Effector memory CD8-positive, alpha-beta T cell (primary cell): Measurements from ENCODE around the gene P4HA1.
"Not testable (repeated sequence)": the region's sequence is repeated elsewhere in the genome, so short reads cannot be mapped to it uniquely, and the experiment has no call there.

Source experiments
- ATAC-seq: fragments of 150-1000 bp; cut with Tn5 transposase; replicated peaks from 2 replicates; pipeline ENCODE4 v1.10.0; 2021; ENCODE audit warnings: mild to moderate bottlenecking, moderate library complexity
- DNase-seq, 3 experiments: peaks; one replicate each; pipeline ENCODE4 v3.0.0; 2021
- H3K27ac Mint-ChIP-seq, 2 donors: one replicate each; pipeline ENCODE4 v1.8.0; 2022; ENCODE audit warnings: mild to moderate bottlenecking in 2 of 2, mixed read lengths in 2 of 2, moderate library complexity in 2 of 2
- H3K27me3 Mint-ChIP-seq, 2 donors: one replicate each; pipeline ENCODE4 v1.8.0; 2022; ENCODE audit warnings: mixed read lengths in 2 of 2
- H3K36me3 Mint-ChIP-seq: one replicate; pipeline ENCODE4 v1.8.0; 2022; ENCODE audit warnings: mild to moderate bottlenecking, moderate library complexity, mixed read lengths; ENCODE audit not compliant: insufficient read depth
- H3K4me1 Mint-ChIP-seq, 2 donors: one replicate each; pipeline ENCODE4 v1.8.0; 2022; ENCODE audit warnings: low read depth in 2 of 2, mixed read lengths in 2 of 2
- H3K4me3 Mint-ChIP-seq, 2 donors: one replicate each; pipeline ENCODE4 v1.8.0; 2022; ENCODE audit warnings: mild to moderate bottlenecking in 2 of 2, mixed read lengths in 2 of 2, moderate library complexity in 2 of 2
- H3K9me3 Mint-ChIP-seq, 2 donors: one replicate each; pipeline ENCODE4 v1.8.0; 2022; ENCODE audit warnings: mixed read lengths in 2 of 2

P4HA1 gene

GRCh38 chr10:73044378-73045285 is 52.0 kb downstream of the P4HA1 start:
- no peaks in the 10 kb centered on the region for H3K9me3 Mint-ChIP-seq
- H3K4me3 Mint-ChIP-seq, result no peak overlapping the region
- H3K36me3 Mint-ChIP-seq, result peaks cover 56% of the 10 kb centered on the region
- no peaks in the 10 kb centered on the region for H3K27me3 Mint-ChIP-seq
- H3K4me1 Mint-ChIP-seq, result peaks cover 0 to 6% of the 10 kb centered on the region in 2 donors
- DNase-seq (no peak), ATAC-seq (no peak)
- no peak overlapping the region for H3K27ac Mint-ChIP-seq

GRCh38 chr10:73043766-73044377 is 52.8 kb downstream of the P4HA1 start:
- Mint-ChIP-seq H3K27ac (no peak overlapping the region), H3K4me1 (peaks cover 0 to 6% of the 10 kb centered on the region in 2 donors), H3K4me3 (no peak overlapping the region), H3K9me3 (no peaks in the 10 kb centered on the region), H3K36me3 (peaks cover 56% of the 10 kb centered on the region), H3K27me3 (no peaks in the 10 kb centered on the region)
- no peak for ATAC-seq
- no peak for DNase-seq

- Mint-ChIP-seq H3K36me3 (peaks cover 58% of the 10 kb centered on the region), H3K9me3 (no peaks in the 10 kb centered on the region), H3K4me1 (peaks cover 0 to 6% of the 10 kb centered on the region in 2 donors), H3K4me3 (no peak overlapping the region), H3K27me3 (no peaks in the 10 kb centered on the region), H3K27ac (no peak overlapping the region)
- ATAC-seq (no peak), DNase-seq (no peak)
These were observed 53.3 kb downstream of the P4HA1 start for GRCh38 chr10:73043319-73043718.

GRCh38 chr10:73042130-73042529 is 54.5 kb downstream of the P4HA1 start:
- Mint-ChIP-seq H3K36me3 (peaks cover 51% of the 10 kb centered on the region), H3K4me3 (no peak overlapping the region), H3K9me3 (no peaks in the 10 kb centered on the region), H3K4me1 (peaks cover 0 to 6% of the 10 kb centered on the region in 2 donors), H3K27me3 (no peaks in the 10 kb centered on the region), H3K27ac (no peak overlapping the region)
- DNase-seq (no peak), ATAC-seq (no peak)

GRCh38 chr10:73039635-73040034 is 57.0 kb downstream of the P4HA1 start:
- Mint-ChIP-seq H3K4me1 (no peaks in the 10 kb centered on the region), H3K9me3 (no peaks in the 10 kb centered on the region), H3K27me3 (no peaks in the 10 kb centered on the region), H3K4me3 (no peak overlapping the region), H3K27ac (no peak overlapping the region), H3K36me3 (peaks cover 43% of the 10 kb centered on the region)
- DNase-seq (no peak), ATAC-seq (no peak)

GRCh38 chr10:73036285-73036684 is 60.4 kb downstream of the P4HA1 start:
- H3K27me3 Mint-ChIP-seq, H3K9me3 Mint-ChIP-seq, DNase-seq, H3K4me3 Mint-ChIP-seq, H3K27ac Mint-ChIP-seq, ATAC-seq, H3K4me1 Mint-ChIP-seq: not testable (repeated sequence)
- peaks cover 32% of the 10 kb centered on the region for H3K36me3 Mint-ChIP-seq

GRCh38 chr10:73032536-73032935 is 64.1 kb downstream of the P4HA1 start:
- DNase-seq (no peak), ATAC-seq (no peak)
- H3K27me3 Mint-ChIP-seq, result no peaks in the 10 kb centered on the region
- H3K9me3 Mint-ChIP-seq, result no peaks in the 10 kb centered on the region
- peak overlapping the region in 1 of 2 donors; percentile 17 for H3K27ac Mint-ChIP-seq
- H3K36me3 Mint-ChIP-seq, result peaks cover 32% of the 10 kb centered on the region
- no peak overlapping the region for H3K4me3 Mint-ChIP-seq
- H3K4me1 Mint-ChIP-seq, result no peaks in the 10 kb centered on the region

- not testable (repeated sequence) for DNase-seq, H3K4me3 Mint-ChIP-seq, H3K27ac Mint-ChIP-seq, H3K9me3 Mint-ChIP-seq, ATAC-seq, H3K27me3 Mint-ChIP-seq
- Mint-ChIP-seq H3K4me1 (peaks cover 5 to 13% of the 10 kb centered on the region in 2 donors), H3K36me3 (peaks cover 30% of the 10 kb centered on the region)
These were observed 70.0 kb downstream of the P4HA1 start for GRCh38 chr10:73026623-73027022.

GRCh38 chr10:73023455-73024070 is 73.1 kb downstream of the P4HA1 start:
- not testable (repeated sequence) for H3K27ac Mint-ChIP-seq, ATAC-seq, H3K4me3 Mint-ChIP-seq, H3K27me3 Mint-ChIP-seq, DNase-seq, H3K9me3 Mint-ChIP-seq
- Mint-ChIP-seq H3K36me3 (peaks cover 17% of the 10 kb centered on the region), H3K4me1 (peaks cover 5 to 13% of the 10 kb centered on the region in 2 donors)

- Mint-ChIP-seq H3K27ac (peak overlapping the region in 1 of 2 donors; percentile 10), H3K4me1 (peaks cover 5 to 13% of the 10 kb centered on the region in 2 donors)
These were observed 73.7 kb downstream of the P4HA1 start for GRCh38 chr10:73022961-73023360.

GRCh38 chr10:73021538-73022164 is 75.0 kb downstream of the P4HA1 start:
- peaks cover 5 to 13% of the 10 kb centered on the region in 2 donors for H3K4me1 Mint-ChIP-seq
- not testable (repeated sequence) for H3K36me3 Mint-ChIP-seq, DNase-seq, H3K27me3 Mint-ChIP-seq, ATAC-seq, H3K9me3 Mint-ChIP-seq, H3K4me3 Mint-ChIP-seq, H3K27ac Mint-ChIP-seq

More at GRCh38 chr10:73022961-73023360, 73.7 kb downstream of the P4HA1 start:
- not testable (repeated sequence) for H3K27me3 Mint-ChIP-seq, H3K9me3 Mint-ChIP-seq, H3K4me3 Mint-ChIP-seq, DNase-seq, ATAC-seq
- peaks cover 14% of the 10 kb centered on the region for H3K36me3 Mint-ChIP-seq

GRCh38 chr10:73021050-73021449 is 75.6 kb downstream of the P4HA1 start:
- no peak overlapping the region for H3K4me3 Mint-ChIP-seq
- ATAC-seq (no peak), DNase-seq (no peak)
- no peaks in the 10 kb centered on the region for H3K9me3 Mint-ChIP-seq
- H3K27me3 Mint-ChIP-seq, result no peaks in the 10 kb centered on the region
- peaks cover 5 to 12% of the 10 kb centered on the region in 2 donors for H3K4me1 Mint-ChIP-seq
- H3K27ac Mint-ChIP-seq, result no peak overlapping the region
- H3K36me3 Mint-ChIP-seq, result peaks cover 8% of the 10 kb centered on the region

- Mint-ChIP-seq H3K4me1 (peaks cover 0 to 7% of the 10 kb centered on the region in 2 donors), H3K27ac (peak overlapping the region in 1 of 2 donors; percentile 32), H3K27me3 (no peaks in the 10 kb centered on the region), H3K36me3 (peaks cover 21% of the 10 kb centered on the region), H3K9me3 (no peaks in the 10 kb centered on the region), H3K4me3 (no peak overlapping the region)
- no peak for DNase-seq
- ATAC-seq, result no peak
These were observed 77.6 kb downstream of the P4HA1 start for GRCh38 chr10:73019100-73019499.
